VCaP (cell line): ENCODE results near the gene MAP4K4.

Source experiments
- H3K27ac ChIP-seq: fragments of 450-650 bp; 2 replicates; pipeline ENCODE4 v1.5.1; 2017
- CTCF ChIP-seq: fragments of 450-650 bp; conservative IDR thresholded peaks from 2 replicates; pipeline ENCODE4 v1.5.1; 2017; ENCODE audit warnings: mild to moderate bottlenecking, moderate library complexity

Gene MAP4K4

GRCh38 chr2:101750688-101751087 is 53.2 kb downstream of the MAP4K4 start:
- peak overlapping the region; percentile 47; the same call in 1 of the 2 replicates for H3K27ac ChIP-seq
- no peak for TF ChIP-seq CTCF

- TF ChIP-seq CTCF: no peak
Measured at GRCh38 chr2:101751276-101751815, 53.8 kb downstream of the MAP4K4 start.

GRCh38 chr2:101751875-101752619 is 54.5 kb downstream of the MAP4K4 start:
- no peak for TF ChIP-seq CTCF
- H3K27ac ChIP-seq: peak overlapping the region; percentile 47; the same call in 1 of the 2 replicates

More at GRCh38 chr2:101751276-101751815, 53.8 kb downstream of the MAP4K4 start:
- H3K27ac ChIP-seq: peak overlapping the region; percentile 47; the same call in 1 of the 2 replicates

- H3K27ac ChIP-seq: peak overlapping the region; percentile 47
- TF ChIP-seq CTCF: no peak
Measured at GRCh38 chr2:101752716-101753616, 55.5 kb downstream of the MAP4K4 start.

GRCh38 chr2:101753720-101754490 is 56.4 kb downstream of the MAP4K4 start:
- peak overlapping the region; percentile 47 for H3K27ac ChIP-seq
- no peak for TF ChIP-seq CTCF

- TF ChIP-seq CTCF: no peak
- peak overlapping the region; percentile 47 for H3K27ac ChIP-seq
Measured at GRCh38 chr2:101754618-101755017, 57.1 kb downstream of the MAP4K4 start.
